T-helper 9 cell (primary cell): ENCODE measurements around the gene ZNF365.
A peak's percentile ranks its signal among the peaks of the same experiment; 100 is the strongest.
"Not testable (repeated sequence)": the region's sequence is repeated elsewhere in the genome, so short reads cannot be mapped to it uniquely, and the experiment has no call there.

Experiments
- DNase-seq: peaks from one replicate; pipeline ENCODE4 v3.0.0-alpha.2; 2020
- total RNA-seq, 2 donors: gene quantifications; one replicate each; lab custom pipeline; 2026; lab: John Stamatoyannopoulos, UW

ZNF365 gene, protein sequence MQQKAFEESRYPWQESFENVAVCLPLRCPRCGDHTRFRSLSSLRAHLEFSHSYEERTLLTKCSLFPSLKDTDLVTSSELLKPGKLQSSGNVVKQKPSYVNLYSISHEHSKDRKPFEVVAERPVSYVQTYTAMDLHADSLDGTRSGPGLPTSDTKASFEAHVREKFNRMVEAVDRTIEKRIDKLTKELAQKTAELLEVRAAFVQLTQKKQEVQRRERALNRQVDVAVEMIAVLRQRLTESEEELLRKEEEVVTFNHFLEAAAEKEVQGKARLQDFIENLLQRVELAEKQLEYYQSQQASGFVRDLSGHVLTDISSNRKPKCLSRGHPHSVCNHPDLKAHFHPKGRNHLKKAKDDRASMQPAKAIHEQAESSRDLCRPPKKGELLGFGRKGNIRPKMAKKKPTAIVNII
- 3.9 to 6.5 reads per million in 2 donors for total RNA-seq

DNA sequence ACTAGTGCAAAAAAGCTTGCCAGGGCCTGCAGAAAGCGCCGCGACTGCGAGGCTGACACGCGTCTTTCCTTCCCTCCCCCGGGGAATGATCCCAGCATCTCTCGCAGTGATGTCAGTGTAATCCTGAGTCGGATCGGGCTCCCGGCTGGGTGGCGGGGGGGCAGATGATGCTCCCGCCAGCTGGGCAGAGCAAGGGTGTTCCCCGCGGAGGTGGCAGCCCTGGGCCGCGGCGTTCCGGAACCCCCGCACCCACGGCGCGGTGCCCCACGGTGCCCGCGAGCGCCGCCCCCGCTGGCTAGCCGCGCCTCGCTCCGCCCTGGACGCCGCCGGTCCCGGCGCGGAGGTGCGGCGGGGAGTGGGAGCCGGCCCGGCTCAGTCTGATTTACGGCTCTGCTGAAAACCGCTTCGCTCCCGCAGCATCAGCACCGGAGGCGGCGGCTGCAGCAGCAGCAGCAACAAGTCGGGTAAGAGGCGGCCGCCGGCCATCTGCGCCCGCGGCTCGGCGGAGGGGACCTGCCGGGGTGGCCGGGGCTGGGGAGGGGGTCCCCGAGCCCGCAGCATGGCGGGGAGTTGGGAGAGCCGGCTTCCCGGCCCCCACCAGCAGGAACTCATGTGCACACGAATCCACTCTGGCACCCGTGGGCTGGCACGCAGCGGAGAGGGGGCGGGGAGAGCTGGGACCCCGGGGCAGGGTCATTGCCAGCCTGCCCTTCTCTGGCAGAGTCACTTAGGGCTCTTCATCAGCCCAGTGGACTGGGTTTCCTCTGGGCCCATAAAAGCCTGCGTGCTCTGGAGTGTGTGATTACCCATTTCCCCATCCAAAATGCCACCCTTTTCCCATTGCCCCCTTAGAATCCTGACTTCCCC lies at the start of gene ZNF365:
TSS of gene ZNF365 (plus strand) at position 375 of the 867 bp plus-strand sequence. CDS start 1,825 bp downstream, outside the sequence.
- DNase-seq: peak; percentile 36

DNA sequence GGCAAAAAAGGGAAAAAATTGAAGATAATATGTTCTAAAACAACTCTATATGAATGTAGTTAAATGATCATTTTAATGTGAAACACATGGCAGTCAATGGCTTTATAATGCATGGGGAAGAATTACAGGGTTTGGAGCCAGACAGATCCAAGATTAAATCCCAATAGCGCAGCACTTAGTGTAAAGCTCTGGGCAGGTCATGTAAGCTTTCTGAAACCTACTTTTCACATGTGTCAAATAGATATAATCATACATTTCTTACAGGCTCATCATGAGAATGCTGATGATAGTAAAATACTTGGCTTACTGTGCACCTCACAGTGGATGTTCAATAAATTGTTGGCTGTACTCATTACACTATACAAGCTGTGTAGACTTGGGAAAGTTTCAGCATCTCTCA lies 48.0 kb upstream of the ZNF365 start:
- DNase-seq: no peak

DNA sequence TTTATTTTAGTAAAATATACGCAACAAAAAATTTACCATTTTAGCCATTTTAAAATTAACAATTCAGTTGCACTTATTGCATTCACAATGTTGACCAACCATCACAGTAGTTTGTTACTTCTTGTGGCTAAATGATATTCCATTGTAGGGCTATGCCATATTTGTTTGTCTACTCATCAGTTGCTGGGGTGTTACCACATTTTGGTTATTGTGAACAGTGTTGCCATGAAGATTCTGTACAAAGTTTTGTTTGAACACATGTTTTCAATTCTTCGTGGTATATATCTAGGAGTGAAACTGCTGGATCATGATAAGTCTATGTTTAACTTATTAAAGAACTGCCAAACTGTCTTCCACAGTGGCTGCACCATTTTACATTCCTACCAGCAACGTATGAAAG lies 46.3 kb upstream of the ZNF365 start:
- no peak for DNase-seq

DNA sequence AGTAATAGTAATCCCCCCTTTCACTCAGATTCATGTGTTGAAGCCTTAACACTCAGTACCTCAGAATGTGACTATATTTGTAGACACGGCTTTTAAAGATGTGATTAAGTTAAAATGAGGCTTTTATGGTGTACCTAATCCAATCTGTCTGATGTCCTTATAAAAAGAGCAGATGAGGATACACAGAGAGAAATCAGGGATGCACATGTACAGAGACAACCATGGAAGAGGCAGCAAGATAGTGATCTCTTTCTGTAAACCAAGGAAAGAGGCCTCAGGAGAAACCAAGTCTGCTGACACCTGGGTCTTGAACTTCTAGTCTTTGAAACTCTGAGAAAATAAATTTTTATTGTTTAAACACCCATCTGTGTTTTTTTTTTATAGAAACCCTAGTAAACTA lies 44.0 kb upstream of the ZNF365 start:
- DNase-seq: no peak

DNA sequence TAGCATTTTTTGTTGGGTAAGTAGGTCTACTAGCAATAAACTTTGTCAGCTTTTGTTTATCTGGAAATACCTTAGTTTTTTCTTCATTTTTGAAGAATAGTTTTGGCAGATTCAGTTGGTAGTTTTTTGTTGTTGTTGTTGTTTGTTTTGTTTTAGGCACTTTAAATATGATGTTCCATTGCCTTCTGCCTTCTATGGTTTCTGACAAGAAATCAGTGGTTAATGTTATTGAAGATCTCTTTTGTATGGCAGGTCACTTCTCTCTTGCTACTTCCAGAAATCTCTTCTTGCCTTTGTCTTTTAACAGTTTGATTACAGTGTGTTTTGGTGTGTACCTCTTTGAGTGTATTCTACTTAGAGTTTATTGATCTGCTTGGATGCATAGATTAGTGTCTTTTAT lies 41.8 kb upstream of the ZNF365 start:
- no peak for DNase-seq

DNA sequence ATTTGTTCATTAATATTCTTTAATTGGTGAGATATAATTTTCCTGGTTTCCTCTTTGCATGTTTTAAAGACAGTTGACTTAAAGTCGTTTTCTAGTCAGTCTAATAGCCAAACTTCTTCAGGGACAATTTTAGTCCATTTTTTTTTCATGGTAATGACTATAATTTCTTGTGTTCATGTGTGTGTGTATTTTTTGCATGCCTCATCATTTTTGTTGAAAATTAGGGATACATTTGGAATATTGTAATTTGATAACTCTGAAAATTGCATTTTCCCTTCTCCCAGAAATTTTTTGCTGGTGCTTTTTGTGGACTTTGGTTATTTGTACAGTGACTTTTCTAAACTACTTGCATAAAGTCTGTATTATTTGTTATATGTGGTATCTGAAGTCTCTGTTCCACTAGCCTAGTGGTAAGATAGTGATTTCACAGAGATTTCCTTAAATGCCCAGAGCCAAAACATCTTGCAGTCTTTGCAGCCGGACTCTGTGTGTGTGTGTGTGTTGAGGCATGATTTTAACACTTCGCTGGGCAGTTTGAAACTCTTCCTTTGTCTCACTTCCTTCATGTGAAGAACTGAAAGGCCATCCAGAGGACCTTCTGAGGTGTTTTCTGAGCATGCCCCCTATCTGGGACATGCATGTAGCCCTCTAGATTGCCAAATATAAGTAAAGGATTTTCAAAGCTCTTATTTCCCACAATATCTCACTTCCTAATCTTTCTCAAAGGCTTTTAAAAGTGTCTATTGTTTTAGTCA lies 40.9 kb upstream of the ZNF365 start:
- DNase-seq: no peak

DNA sequence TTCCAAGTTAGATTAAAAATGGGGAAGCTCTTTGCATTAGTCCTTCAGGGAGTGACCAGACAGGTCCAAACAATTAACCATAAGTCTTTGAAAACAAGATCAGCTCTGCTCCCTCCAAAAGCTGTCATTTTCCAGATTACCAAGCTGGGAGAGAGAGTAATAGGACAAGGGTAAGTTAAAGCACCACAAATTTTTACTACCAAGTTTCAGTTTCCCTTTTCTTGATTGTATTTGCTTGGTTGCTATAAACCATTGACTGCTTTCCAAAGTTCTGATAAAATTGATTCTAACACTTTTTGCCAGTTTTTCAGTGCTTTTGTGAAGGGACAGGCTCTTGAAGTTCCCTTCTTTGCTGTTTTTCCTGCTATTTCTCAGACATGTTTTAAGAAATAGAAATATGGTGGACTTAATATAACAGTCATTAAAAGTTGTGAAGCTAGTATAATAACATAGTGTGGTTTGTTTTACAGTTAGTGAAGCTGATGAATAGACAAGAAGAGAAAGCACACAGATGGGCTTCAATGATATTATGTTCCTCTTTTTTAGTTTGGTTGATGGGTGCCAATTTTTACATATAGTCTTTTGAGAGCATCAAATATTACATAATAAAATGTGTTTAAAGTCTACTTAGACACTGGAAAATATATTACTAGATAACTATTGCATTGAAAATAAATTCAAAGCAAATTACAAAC lies 40.0 kb upstream of the ZNF365 start:
- no peak for DNase-seq

DNA sequence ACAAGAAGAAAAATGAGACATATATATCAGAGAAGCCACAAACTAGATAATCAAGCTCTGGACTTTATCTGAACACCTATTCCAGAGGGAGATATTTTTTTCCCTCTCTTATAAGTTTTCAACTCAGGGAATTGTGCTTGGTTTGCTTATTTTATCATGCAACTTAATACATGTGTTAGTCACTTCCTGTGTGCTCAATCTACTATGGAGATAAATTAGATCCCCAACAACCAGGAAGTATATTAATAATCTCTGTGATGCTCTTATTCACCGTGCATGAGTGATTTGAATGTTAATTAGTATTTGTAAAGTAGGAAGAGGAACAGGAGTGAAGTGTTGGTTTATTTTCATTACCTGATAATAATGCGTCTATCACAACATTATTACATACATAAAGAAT lies 38.8 kb upstream of the ZNF365 start:
- DNase-seq: no peak

DNA sequence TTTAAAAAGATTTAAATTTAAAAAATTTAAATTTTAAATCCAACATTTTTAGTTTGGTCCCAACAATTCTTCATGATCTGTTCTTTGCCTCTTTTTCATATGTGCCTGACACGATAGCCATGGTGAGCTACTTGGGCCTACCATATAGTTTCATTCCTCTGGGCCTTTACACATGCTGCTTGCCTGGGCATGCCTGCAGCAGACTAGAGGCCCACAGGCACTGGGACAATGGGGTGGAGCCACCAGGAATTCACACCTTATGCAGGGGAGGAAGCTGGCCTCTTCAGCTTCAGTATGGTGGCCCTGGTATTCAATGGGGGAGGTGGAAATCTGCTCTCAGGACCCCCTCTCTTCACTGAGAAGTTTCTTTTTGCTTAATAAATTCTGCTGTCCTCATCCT lies 37.8 kb upstream of the ZNF365 start:
- no peak for DNase-seq

DNA sequence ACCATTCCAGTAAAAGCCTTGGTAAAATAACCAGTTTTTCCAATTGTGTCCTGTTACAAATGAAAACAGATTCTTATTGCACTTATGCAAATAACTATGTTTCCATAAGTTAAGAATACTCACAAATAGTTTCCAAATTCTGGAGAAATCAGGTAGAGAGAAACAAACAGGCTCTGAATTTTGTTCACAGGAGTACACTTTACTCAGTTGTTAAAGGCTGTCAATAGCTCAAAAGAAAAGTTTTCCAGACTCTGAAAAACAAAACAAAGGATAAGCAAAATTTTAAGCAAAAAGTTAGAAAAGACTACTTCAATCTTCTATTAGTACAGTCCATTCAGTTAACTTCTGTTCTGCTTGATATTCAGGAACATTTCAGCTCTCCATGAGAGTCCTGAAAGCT lies 32.8 kb upstream of the ZNF365 start:
- DNase-seq: no peak

DNA sequence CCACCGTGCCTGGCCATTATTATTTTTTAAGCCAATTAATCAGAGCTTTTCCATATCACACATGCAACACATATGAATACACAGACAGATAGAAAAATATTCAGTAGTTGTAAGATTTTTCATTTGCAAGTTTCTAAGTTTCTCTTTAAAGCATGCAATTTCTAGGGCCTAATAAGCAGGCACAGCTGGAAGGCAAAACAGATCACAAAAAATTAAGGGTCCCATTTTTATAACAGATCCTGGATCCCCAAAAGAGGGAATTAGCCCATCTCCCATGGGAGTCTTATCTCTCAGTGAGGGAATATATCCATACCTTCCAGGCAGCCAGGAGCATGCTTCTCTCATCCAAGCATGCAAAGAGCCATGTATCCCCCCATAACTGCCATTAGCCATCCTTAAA lies 31.2 kb upstream of the ZNF365 start:
- no peak for DNase-seq

DNA sequence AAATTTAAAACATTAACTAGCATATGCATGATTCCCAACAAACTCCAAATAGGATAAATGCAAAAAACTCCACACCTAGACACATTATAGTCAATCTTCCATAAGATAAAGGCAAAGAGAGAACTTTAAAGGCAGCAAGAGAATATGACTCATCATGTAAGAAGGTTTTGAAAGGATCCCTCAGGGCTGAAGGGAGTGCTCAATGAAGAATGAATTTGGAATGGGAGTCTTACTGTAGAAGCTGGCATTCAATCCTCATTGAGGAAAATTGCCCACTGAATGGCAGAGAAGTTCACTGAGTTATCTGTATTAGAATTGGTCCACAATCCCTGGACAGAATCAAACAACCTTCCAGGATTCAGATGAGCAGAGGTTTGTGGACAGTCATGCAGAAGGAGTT lies 26.1 kb upstream of the ZNF365 start:
- DNase-seq: no peak

DNA sequence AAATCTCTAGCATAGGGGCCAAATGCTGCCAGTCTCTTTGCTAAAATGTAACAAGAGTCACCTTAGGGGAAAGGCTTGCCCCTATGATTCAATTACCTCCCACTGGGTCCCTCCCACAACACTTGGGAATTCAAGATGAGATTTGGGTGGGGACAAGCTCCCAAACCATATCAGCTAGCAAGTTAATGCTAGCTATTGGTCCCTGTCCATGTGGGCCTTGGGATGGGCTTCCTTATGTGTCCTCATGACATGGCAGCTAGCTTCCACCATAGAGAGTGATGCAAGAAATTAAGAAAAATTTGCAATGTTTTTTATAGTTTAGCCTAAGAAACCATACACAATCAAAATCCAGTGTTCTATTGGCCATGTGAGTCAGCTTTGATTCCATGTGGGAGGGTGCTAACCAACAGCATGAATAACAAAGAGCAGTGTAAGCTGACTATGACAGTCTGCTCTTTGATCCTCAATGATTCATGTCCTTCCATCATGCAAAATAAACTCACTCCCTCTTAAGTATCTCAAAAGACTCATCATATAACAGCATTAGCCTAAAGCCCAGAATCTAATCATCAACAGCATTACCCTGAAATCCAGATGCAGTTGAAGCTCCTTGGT lies 21.7 kb upstream of the ZNF365 start:
- DNase-seq: no peak

DNA sequence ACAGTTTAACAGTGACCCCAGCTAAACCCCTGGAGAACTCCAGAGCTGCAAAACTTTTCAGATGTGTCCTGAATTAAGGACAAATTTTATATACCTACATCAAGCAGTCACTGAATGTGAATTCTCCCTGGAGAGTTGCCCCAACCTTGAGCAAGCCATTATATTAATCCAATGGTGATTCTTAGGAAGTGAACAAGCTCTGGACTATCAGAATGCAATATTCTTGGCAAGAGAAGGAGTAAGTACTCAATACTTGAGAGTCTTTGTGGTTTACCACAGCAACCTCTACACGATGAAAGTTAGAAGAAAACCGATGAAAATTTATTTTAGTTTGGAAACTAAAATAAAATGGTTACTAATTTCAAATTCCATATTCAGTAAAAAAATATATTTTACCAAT lies 19.3 kb upstream of the ZNF365 start:
- DNase-seq: no peak

DNA sequence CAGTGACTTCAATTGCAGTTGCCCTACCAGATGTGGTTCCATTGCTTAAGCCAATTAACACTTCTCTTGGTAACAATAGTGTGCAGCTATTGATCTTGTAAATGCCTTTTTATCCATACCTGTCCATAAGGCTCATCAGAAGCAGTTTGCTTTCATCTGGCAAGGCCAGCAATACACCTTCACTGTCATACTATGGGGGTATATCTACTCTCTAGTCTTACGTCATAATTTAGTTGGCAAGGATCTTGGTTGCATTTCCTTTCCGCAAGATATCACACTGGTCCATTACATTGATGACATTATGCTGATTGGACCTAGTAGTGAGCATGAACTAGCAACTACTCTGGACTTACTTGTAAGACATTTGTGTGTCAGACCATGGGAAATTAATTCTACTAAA lies 17.7 kb upstream of the ZNF365 start:
- DNase-seq: no peak

DNA sequence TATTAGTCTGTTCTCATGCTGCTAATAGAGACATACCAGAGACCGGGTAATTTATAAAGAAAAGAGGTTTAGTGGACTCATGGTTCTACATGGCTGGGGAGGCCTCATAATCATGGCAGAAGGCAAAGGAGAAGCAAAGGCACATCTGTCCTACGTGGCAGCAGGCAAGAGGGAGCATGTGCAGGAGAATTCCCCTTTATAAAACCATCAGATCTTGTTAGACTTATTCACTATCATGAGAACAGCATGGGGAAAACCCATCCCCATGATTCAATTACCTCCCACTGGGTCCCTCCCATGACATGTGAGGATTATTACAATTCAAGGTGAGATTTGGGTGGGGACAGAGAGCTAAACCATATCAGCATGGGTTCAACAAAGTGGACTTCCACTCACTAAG lies 16.0 kb upstream of the ZNF365 start:
- not testable (repeated sequence) for DNase-seq

DNA sequence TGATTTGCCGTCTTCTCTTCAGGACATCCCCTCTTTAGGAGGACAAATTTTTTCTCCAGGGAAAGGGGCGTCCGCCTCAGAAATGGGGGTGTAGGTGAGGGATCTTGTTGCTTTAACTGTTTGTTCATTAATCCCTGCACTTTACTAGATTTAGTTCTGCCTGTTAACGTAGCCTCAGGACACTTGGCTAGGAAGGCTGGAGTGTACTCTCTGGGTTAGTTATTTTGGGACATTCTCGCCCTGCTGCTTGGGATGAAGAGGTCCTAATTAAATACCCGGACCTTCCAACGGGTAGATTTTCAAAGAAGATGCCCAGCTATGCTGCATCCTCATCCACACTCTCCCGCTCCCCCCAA lies 552 bp upstream of the ZNF365 start:
- no peak for DNase-seq

DNA sequence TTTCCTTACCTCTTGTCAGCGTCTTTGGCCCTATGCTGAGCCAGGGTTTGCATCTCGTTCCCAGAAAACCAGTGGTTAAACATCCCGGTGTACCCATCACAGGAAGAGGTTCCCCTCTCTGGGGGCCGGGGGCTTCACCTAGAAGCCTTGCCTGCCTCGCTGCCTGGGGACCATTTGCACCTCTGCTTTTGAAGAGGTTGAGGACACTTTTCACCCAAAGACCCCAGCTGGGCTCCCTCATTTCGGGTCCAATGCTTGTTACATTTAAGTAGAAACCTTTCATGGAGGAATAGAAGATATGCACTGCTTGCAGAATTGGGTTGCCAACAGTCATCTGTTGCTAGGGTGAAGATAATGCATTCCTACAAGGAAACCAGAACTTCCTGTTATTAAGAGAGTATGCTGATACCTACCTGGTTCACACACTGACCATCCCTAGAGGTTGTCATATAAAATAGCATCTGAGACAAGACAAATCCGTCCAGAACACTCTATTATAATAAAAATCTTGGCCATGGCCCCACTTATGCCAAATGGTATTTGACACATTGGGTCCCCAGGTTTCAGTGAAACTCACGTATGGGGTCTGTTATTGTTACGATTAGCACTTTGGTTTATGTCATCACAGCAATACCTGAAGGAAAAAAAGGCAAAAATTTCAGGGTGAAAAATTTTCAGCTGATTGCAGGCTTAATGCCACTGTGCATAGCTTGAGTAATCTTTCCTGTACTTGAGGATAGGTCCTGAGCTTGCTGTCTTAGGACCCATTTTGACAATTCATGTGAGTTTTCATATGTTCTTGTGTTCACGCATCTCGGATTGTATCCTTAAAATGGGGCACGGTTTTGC lies 917 bp downstream of the ZNF365 start:
- no peak for DNase-seq

DNA sequence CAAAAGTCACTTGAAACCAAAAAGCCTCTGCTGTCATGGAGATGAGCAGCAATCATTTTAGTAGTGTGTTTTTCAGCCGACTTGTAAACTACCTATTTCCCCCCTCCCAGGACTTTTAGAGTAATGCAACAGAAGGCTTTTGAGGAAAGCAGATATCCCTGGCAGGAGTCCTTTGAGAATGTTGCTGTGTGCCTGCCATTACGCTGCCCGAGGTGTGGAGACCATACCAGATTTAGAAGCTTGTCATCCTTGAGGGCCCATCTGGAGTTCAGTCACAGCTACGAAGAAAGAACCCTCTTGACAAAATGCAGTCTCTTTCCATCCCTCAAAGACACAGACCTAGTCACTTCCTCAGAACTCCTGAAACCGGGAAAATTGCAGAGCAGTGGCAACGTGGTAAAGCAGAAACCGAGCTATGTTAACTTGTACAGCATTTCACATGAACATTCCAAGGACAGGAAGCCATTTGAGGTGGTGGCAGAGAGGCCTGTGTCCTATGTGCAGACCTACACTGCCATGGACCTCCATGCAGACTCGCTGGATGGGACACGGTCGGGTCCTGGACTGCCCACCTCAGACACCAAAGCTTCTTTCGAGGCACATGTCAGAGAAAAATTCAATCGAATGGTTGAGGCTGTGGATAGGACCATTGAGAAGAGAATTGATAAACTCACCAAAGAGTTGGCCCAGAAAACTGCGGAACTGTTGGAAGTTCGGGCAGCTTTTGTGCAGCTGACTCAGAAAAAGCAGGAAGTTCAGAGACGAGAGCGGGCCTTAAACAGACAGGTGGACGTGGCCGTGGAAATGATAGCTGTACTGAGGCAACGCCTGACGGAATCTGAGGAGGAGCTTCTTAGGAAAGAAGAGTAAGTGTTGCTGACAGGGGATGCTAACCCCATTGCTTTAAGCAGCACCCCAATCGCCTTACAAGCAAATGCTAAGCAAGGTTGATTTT lies 2.2 kb downstream of the ZNF365 start:
- no peak for DNase-seq

DNA sequence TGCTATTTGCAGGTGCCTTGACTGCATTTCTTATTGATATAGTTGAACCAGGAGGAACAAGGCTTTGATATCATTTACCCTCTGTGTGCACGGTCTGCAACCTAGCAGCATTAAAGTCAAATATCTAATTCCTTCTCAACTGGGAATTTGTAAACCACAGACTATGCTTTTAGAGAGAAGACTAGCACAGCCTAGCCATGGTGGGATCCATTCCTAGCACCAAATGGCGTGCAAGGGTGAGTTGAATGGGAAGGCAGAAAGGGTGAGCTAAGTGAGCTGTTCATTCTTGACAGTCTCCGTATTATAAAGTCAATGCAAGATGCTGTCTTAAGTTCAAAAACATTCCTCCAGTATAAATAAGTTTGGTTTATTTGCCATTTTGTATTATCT lies 2.9 kb downstream of the ZNF365 start:
- DNase-seq: no peak
